ENCODE results near the gene IL23R.
"Not testable (repeated sequence)": the region's sequence is repeated elsewhere in the genome, so short reads cannot be mapped to it uniquely, and the experiment has no call there.

- not testable (repeated sequence) for TF ChIP-seq CTCF (IDR thresholded peaks at IDR 0.05; ENCODE audit: low read depth, low read length, missing input control); MAX (IDR thresholded peaks at IDR 0.05); RAD21 (IDR thresholded peaks at IDR 0.05); REST (IDR thresholded peaks at IDR 0.05); YY1 (IDR thresholded peaks at IDR 0.05); ZBTB33 (IDR thresholded peaks at IDR 0.05); FOXA2 (IDR thresholded peaks at IDR 0.05); SP1 (IDR thresholded peaks at IDR 0.05); RXRA (IDR thresholded peaks at IDR 0.05); GABPA (IDR thresholded peaks at IDR 0.05 in 1 of 2, conservative IDR thresholded peaks at IDR 0.05 in 1 of 2); JUND (IDR thresholded peaks at IDR 0.05); EGR1 (IDR thresholded peaks at IDR 0.05; ENCODE audit: low read depth in 2 of 2); TAF1 (conservative IDR thresholded peaks at IDR 0.05); FOXA1 (IDR thresholded peaks at IDR 0.05)
Observed at GRCh38 chr1:67147973-67148372, 18.3 kb upstream of the IL23R start.

Measured in liver (tissue), 3 donors.